Panc1 (cell line): ENCODE results near the gene CEL. TPM values are rescaled to one million over a fixed set of nuclear protein-coding genes. Genes with fewer than 3 reads are reported as not detected.

Source experiments
- ATAC-seq: fragments of 200-7000 bp; cut with Tn5 transposase; 2 replicates; pipeline ENCODE4 v1.9.1; 2020; ENCODE audit warnings: mild to moderate bottlenecking, moderate library complexity
- BruUV-seq: library from RNA; stranded (reverse); fragments of 400-500 nt; replicated peaks from 2 replicates; lab custom pipeline; 2021; lab: Mats Ljungman, UMichigan
- CTCF ChIA-PET: fragments of 300-600 bp; sonication (Branson Sonifier 250); formaldehyde crosslinking; loops from one replicate; lab custom pipeline; 2022; ENCODE audit warnings: antibody characterized with exemption; lab: Charles Lee
- POLR2A ChIA-PET: fragments of 300-600 bp; sonication (Branson Sonifier 250); formaldehyde crosslinking; loops from one replicate; lab custom pipeline; 2022; ENCODE audit warnings: antibody characterized with exemption; lab: Charles Lee
- DNase-seq: peaks from one replicate; pipeline ENCODE4 v3.0.0-alpha.2; 2010; ENCODE audit warnings: low read depth, low spot score
- H3K27ac ChIP-seq: 2 replicates; pipeline ENCODE4 v1.5.1; 2011; ENCODE audit warnings: mild to moderate bottlenecking, low read length, inconsistent platforms
- H3K27me3 ChIP-seq: fragments of 200-500 bp; sonication (Bioruptor generic); 2 replicates; pipeline ENCODE4 v1.6.0; 2014; ENCODE audit warnings: low read length, inconsistent platforms; ENCODE audit not compliant: control insufficient read depth, insufficient read depth
- H3K36me3 ChIP-seq: fragments of 200-500 bp; sonication (Bioruptor generic); 2 replicates; pipeline ENCODE4 v1.5.1; 2014; ENCODE audit warnings: inconsistent platforms, mild to moderate bottlenecking, low read length, moderate library complexity; ENCODE audit not compliant: control insufficient read depth, insufficient read depth
- H3K4me1 ChIP-seq: 2 replicates; pipeline ENCODE4 v1.5.1; 2011; ENCODE audit warnings: inconsistent platforms, mild to moderate bottlenecking, low read length, moderate library complexity; ENCODE audit not compliant: control insufficient read depth, insufficient read depth
- H3K4me3 ChIP-seq, 2 experiments: 2 replicates each; pipeline ENCODE4 v1.5.1; 2011 to 2012; ENCODE audit warnings: low read depth in 2 of 2, low read length in 2 of 2, mild to moderate bottlenecking in 2 of 2, inconsistent platforms in 1 of 2, moderate library complexity in 1 of 2
- H3K9me3 ChIP-seq: fragments of 200-500 bp; sonication (Bioruptor generic); 2 replicates; pipeline ENCODE4 v1.5.1; 2014; ENCODE audit warnings: low read depth, mild to moderate bottlenecking, inconsistent platforms, low read length, moderate library complexity; ENCODE audit not compliant: control insufficient read depth, insufficient read depth
- POLR2AphosphoS5 ChIP-seq: IDR thresholded peaks from 2 replicates; pipeline ENCODE4 v1.6.1; 2012; ENCODE audit warnings: mild to moderate bottlenecking, low read depth, low read length, moderate library complexity
- SIN3A ChIP-seq: IDR thresholded peaks from 2 replicates; pipeline ENCODE4 v1.6.1; 2012; ENCODE audit warnings: low read depth, mild to moderate bottlenecking, low read length, moderate library complexity, borderline replicate concordance; ENCODE audit not compliant: insufficient read depth
- TCF7L2 ChIP-seq: IDR thresholded peaks from 2 replicates; pipeline ENCODE4 v1.6.1; 2011; ENCODE audit warnings: mild to moderate bottlenecking, low read depth, low read length, inconsistent platforms
- in situ Hi-C: cut with HindIII; loops from 2 replicates; pipeline ENCODE4 v1.10.0; 2016; ENCODE audit warnings: low sequenced_read_pairs, low pct_unique_long_range_greater_than_20kb
- intact Hi-C: fragments of 100-400 bp; cut with micrococcal nuclease; formaldehyde crosslinking; loops from one replicate; pipeline ENCODE4 v1.10.0; 2022; ENCODE audit not compliant: unreplicated experiment
- total RNA-seq: library from RNA; stranded (reverse); gene quantifications from one replicate; pipeline ENCODE4 v1.2.1, GENCODE V29; 2021; ENCODE audit not compliant: unreplicated experiment
- TF ChIP-seq, protein P1 (sequence below): fragments of 450-650 bp; IDR thresholded peaks from 2 replicates; pipeline ENCODE4 v1.5.1; 2017; ENCODE audit warnings: mild to moderate bottlenecking
- TF ChIP-seq, protein P2 (sequence below), 2 experiments: IDR thresholded peaks; 2 replicates each; pipeline ENCODE4 v1.6.1; 2011 to 2012; ENCODE audit warnings: low read depth in 2 of 2, control low read depth in 1 of 2, low read length in 1 of 2, mild to moderate bottlenecking in 1 of 2, moderate library complexity in 1 of 2; ENCODE audit not compliant: insufficient read depth in 1 of 2

The CEL gene
- total RNA-seq, 1 experiment from 2014 or later = 4.3 TPM

DNA sequence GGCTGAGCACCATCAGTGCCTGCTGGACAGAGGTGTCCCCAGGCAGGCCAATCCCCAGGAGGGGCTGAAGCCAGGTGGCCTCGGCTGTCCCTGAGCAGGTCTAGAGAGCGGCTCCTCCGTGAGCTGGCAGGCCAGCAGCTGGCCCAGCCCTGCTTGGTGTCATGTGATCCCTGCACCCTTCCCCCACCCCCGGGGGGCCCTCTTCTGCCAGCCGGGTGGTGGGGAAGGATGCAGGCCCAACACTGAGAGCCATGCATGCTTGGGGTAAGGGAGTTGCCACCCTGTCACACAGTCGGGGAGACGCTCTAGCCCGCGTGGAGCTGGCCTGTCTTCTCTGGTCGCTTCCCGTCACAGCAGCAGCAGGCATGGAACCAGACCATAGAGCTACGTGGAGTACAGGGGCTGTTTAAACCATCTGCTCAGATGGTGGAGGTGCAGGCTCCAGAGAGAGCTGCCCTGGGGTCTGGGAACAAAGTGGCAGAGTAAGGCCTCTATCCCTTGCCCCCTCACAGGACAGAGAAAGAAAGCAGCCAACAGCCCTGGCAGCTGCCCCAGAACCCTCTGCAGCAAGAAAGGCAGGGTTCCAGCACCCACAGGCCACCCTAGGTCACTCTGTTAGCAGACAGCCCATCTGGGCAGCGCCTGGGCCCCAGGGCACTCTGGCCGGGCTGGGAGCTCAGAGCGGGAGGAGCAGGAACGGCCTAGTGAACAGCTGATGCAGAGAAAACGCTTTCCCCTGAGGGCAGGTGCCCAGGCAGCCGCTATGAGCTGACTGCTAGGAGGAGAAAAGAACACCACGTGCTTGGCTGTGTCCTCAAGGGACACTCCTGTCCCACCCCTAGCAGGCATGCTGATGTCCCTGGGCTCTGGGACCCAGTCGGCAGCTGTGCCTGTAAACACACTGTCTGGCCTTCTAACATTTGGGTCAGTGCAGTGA is 52.4 kb downstream of the CEL start:
- Histone ChIP-seq H3K27me3 (no peaks in the 10 kb centered on the region), H3K4me3 (no peak overlapping the region), H3K9me3 (no peaks in the 10 kb centered on the region), H3K27ac (peak overlapping the region; percentile 39; the same call in 1 of the 2 replicates), H3K36me3 (no peaks in the 10 kb centered on the region), H3K4me1 (peaks cover 51% of the 10 kb centered on the region)
- BruUV-seq = no TSS peak
- ATAC-seq (peak; percentile 43), DNase-seq (no peak)
- ChIA-PET CTCF (no interaction called here), POLR2A (no interaction called here)
- no peak for TF ChIP-seq TCF7L2
- no peak for TF ChIP-seq POLR2AphosphoS5
- TF ChIP-seq, protein P1, sequence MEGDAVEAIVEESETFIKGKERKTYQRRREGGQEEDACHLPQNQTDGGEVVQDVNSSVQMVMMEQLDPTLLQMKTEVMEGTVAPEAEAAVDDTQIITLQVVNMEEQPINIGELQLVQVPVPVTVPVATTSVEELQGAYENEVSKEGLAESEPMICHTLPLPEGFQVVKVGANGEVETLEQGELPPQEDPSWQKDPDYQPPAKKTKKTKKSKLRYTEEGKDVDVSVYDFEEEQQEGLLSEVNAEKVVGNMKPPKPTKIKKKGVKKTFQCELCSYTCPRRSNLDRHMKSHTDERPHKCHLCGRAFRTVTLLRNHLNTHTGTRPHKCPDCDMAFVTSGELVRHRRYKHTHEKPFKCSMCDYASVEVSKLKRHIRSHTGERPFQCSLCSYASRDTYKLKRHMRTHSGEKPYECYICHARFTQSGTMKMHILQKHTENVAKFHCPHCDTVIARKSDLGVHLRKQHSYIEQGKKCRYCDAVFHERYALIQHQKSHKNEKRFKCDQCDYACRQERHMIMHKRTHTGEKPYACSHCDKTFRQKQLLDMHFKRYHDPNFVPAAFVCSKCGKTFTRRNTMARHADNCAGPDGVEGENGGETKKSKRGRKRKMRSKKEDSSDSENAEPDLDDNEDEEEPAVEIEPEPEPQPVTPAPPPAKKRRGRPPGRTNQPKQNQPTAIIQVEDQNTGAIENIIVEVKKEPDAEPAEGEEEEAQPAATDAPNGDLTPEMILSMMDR = no peak
- TF ChIP-seq, protein P2, sequence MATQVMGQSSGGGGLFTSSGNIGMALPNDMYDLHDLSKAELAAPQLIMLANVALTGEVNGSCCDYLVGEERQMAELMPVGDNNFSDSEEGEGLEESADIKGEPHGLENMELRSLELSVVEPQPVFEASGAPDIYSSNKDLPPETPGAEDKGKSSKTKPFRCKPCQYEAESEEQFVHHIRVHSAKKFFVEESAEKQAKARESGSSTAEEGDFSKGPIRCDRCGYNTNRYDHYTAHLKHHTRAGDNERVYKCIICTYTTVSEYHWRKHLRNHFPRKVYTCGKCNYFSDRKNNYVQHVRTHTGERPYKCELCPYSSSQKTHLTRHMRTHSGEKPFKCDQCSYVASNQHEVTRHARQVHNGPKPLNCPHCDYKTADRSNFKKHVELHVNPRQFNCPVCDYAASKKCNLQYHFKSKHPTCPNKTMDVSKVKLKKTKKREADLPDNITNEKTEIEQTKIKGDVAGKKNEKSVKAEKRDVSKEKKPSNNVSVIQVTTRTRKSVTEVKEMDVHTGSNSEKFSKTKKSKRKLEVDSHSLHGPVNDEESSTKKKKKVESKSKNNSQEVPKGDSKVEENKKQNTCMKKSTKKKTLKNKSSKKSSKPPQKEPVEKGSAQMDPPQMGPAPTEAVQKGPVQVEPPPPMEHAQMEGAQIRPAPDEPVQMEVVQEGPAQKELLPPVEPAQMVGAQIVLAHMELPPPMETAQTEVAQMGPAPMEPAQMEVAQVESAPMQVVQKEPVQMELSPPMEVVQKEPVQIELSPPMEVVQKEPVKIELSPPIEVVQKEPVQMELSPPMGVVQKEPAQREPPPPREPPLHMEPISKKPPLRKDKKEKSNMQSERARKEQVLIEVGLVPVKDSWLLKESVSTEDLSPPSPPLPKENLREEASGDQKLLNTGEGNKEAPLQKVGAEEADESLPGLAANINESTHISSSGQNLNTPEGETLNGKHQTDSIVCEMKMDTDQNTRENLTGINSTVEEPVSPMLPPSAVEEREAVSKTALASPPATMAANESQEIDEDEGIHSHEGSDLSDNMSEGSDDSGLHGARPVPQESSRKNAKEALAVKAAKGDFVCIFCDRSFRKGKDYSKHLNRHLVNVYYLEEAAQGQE (IDR thresholded peaks at IDR 0.05; ENCODE audit: insufficient read depth in 1 of 2, low read depth in 2 of 2, low read length in 1 of 2) = no peak
- no peak for TF ChIP-seq SIN3A
- in situ Hi-C loops (no loop called here), intact Hi-C loops (no loop called here)

DNA sequence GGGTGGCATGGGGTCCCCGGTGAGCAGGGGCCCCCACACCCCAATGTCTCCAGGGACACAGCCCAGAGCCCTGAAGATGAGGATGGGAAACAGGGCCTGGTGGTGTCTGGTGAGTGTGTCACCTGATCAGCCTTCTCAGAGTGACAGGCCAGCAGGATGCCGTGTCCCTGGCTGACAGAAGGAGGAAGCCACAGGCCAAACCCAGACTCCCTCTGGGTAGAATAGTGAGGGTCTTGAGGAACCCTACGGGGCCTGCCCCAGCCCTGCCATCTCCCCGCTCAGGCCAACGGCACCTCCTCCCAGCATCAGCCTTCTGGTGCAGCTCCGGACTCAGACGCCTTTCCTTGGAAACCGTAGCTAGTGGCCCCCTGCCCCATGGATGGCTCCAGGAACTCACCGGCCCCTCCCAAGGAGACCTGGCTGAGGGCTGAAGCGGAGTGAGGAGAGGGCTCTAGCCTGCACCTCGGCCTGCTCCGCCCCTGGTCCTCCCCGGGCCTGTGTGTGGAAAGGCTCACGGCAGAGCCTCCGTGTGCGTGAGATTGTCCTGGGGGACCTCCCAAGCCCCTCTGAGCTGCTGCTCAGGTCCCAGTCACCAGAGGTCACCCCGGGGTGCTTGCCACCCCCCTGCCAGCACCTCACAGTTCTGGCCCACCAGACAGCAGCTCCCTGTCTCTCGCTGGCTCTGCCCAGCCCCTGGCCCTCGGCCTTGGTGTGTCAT is 53.3 kb downstream of the CEL start:
- H3K4me3 ChIP-seq = no peak overlapping the region
- TF ChIP-seq TCF7L2 = no peak
- TF ChIP-seq POLR2AphosphoS5 = no peak
- TF ChIP-seq, protein P2 (IDR thresholded peaks at IDR 0.05; ENCODE audit: insufficient read depth in 1 of 2, low read depth in 2 of 2, low read length in 1 of 2) = no peak
- TF ChIP-seq, protein P1 = no peak
- TF ChIP-seq SIN3A = no peak
- no peaks in the 10 kb centered on the region for H3K27me3 ChIP-seq
- CTCF ChIA-PET = no interaction called here
- H3K36me3 ChIP-seq = no peaks in the 10 kb centered on the region
- in situ Hi-C loops = no loop called here
- peak overlapping the region; percentile 17; the same call in 1 of the 2 replicates for H3K27ac ChIP-seq
- ATAC-seq (peak; percentile 17; the same call in 1 of the 2 replicates), DNase-seq (no peak)
- peaks cover 57% of the 10 kb centered on the region for H3K4me1 ChIP-seq
- POLR2A ChIA-PET = no interaction called here
- BruUV-seq = no TSS peak
- intact Hi-C loops = no loop called here
- no peaks in the 10 kb centered on the region for H3K9me3 ChIP-seq
